Type B pancreatic cell (in vitro differentiated cells): ENCODE measurements around the gene ADD2. TPM values are rescaled to one million over a fixed set of nuclear protein-coding genes. Genes with fewer than 3 reads are reported as not detected.

Source experiments
- DNase-seq: peaks from one replicate; pipeline ENCODE4 v3.0.0; 2021; ENCODE audit warnings: mixed read lengths; ENCODE audit not compliant: unreplicated experiment; ENCODE audit errors: extremely low spot score
- H3K27ac Mint-ChIP-seq: 2 replicates; pipeline ENCODE4 v1.8.0; 2021; ENCODE audit warnings: mild to moderate bottlenecking, mixed read lengths
- H3K27me3 Mint-ChIP-seq: 2 replicates; pipeline ENCODE4 v1.8.0; 2021; ENCODE audit warnings: mixed read lengths
- H3K36me3 Mint-ChIP-seq: 2 replicates; pipeline ENCODE4 v1.8.0; 2021; ENCODE audit warnings: mixed read lengths
- H3K4me1 Mint-ChIP-seq: one replicate; pipeline ENCODE4 v1.8.0; 2021; ENCODE audit warnings: mixed read lengths; ENCODE audit not compliant: unreplicated experiment
- H3K4me3 Mint-ChIP-seq: 2 replicates; pipeline ENCODE4 v1.8.0; 2021; ENCODE audit warnings: mild to moderate bottlenecking, mixed read lengths
- H3K9me3 Mint-ChIP-seq: 2 replicates; pipeline ENCODE4 v1.8.0; 2021; ENCODE audit warnings: mixed read lengths
- total RNA-seq: library from RNA; stranded (reverse); gene quantifications from 2 replicates; pipeline ENCODE4 v1.2.1, GENCODE V29; 2021; ENCODE audit warnings: low replicate concordance
- TF ChIP-seq, protein P1 (sequence below): fragments of 200-600 bp; sonication (generic); conservative IDR thresholded peaks from 2 replicates; pipeline ENCODE4 v1.5.0; 2021; ENCODE audit warnings: antibody characterized with exemption, mild to moderate bottlenecking

Gene ADD2
- total RNA-seq, 1 donor from 2014 or later: 5.0 TPM

GRCh38 chr2:70698847-70699246, 69.2 kb downstream of the ADD2 start:
- H3K36me3 Mint-ChIP-seq: no peaks in the 10 kb centered on the region
- peaks cover 14% of the 10 kb centered on the region for H3K27me3 Mint-ChIP-seq
- DNase-seq: no peak
- H3K4me1 Mint-ChIP-seq: no peaks in the 10 kb centered on the region
- TF ChIP-seq, protein P1, sequence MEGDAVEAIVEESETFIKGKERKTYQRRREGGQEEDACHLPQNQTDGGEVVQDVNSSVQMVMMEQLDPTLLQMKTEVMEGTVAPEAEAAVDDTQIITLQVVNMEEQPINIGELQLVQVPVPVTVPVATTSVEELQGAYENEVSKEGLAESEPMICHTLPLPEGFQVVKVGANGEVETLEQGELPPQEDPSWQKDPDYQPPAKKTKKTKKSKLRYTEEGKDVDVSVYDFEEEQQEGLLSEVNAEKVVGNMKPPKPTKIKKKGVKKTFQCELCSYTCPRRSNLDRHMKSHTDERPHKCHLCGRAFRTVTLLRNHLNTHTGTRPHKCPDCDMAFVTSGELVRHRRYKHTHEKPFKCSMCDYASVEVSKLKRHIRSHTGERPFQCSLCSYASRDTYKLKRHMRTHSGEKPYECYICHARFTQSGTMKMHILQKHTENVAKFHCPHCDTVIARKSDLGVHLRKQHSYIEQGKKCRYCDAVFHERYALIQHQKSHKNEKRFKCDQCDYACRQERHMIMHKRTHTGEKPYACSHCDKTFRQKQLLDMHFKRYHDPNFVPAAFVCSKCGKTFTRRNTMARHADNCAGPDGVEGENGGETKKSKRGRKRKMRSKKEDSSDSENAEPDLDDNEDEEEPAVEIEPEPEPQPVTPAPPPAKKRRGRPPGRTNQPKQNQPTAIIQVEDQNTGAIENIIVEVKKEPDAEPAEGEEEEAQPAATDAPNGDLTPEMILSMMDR: no peak
- H3K4me3 Mint-ChIP-seq: no peak overlapping the region
- H3K27ac Mint-ChIP-seq: no peak overlapping the region
- H3K9me3 Mint-ChIP-seq: no peaks in the 10 kb centered on the region

- Mint-ChIP-seq H3K27me3 (peaks cover 17% of the 10 kb centered on the region), H3K36me3 (no peaks in the 10 kb centered on the region), H3K27ac (no peak overlapping the region), H3K4me3 (no peak overlapping the region), H3K4me1 (no peaks in the 10 kb centered on the region), H3K9me3 (no peaks in the 10 kb centered on the region)
- TF ChIP-seq, protein P1: no peak
- peak; percentile 43 for DNase-seq
Observed at GRCh38 chr2:70697603-70698383, 70.2 kb downstream of the ADD2 start.

DNA sequence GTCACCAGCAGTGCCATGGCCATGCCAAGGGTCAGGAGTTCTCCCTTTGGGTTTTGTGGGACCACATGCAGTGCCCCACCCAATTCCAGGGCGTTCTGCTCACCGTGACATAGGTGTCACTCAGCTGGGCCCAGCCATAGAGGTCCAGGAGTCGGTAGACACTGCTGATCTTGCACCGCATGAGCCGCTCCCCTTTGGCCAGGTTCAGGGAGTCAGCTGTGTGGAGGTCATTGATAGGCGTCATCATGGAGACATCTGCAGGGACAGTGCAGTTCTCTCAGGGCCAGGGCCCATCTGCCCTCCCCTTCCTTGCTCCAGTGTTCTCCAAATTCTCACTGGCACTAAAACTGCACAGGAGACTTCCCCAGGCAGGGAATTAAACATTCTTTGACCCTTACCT, 71.9 kb downstream of the ADD2 start:
- no peak overlapping the region for H3K27ac Mint-ChIP-seq
- no peaks in the 10 kb centered on the region for H3K9me3 Mint-ChIP-seq
- DNase-seq: peak; percentile 45
- H3K27me3 Mint-ChIP-seq: peaks cover 17% of the 10 kb centered on the region
- no peak overlapping the region for H3K4me3 Mint-ChIP-seq
- H3K4me1 Mint-ChIP-seq: no peaks in the 10 kb centered on the region
- no peaks in the 10 kb centered on the region for H3K36me3 Mint-ChIP-seq
- TF ChIP-seq, protein P1: no peak

DNA sequence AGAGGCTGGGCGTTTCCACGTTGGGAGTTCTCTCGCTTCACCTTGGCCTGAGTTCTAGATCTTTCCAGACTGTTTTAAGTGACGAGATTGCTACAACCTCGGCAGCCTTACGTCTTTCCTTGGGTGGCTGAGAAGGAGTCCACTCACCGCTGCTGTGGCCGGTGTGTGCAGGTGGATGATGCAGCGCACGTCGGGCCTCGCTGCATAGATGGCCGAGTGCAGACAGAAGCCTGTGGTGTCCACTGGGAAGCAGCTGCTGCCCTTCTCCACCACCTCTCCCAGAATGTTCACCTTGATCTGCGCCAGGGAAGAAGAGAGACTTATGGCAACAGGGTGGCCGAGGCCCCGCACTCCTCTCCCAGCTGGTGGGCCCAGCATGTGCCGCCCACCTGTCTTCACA, 75.7 kb downstream of the ADD2 start:
- TF ChIP-seq, protein P1: no peak
- DNase-seq: peak; percentile 36
- Mint-ChIP-seq H3K27me3 (peaks cover 10% of the 10 kb centered on the region), H3K4me1 (no peaks in the 10 kb centered on the region), H3K36me3 (no peaks in the 10 kb centered on the region), H3K9me3 (no peaks in the 10 kb centered on the region), H3K4me3 (no peak overlapping the region), H3K27ac (no peak overlapping the region)

DNA sequence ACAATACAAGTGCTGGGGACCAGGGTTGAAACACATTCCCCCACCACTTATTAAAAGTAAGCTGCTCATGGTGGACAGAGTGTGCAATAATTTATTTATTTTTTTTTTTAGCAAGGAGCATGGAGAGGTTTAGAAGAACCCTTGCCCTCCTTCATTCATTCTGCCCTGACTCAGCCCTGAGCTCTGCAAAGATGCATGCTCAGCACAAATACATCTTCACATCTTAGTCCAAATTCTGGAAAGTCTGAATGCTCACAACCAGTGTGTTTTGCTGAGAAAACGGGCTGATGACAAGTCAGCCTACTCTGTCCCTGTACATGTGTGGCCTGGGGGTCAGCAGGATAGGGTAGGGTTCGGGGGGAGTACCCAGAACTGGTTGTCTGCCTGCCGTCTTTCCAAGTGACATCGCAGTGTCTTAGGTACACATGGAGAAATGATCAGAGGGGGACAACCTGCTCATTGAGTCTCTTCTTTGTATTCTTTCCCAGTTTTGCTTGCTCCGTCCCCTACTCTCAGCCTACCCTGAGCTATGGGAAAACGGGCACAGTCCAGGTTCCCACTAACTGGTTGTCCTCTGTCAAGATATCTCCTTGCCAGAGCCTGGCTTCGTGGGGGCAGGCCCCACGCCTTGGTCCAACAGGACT, 76.4 kb downstream of the ADD2 start:
- H3K4me1 Mint-ChIP-seq: no peaks in the 10 kb centered on the region
- peaks cover 13% of the 10 kb centered on the region for H3K27me3 Mint-ChIP-seq
- H3K27ac Mint-ChIP-seq: no peak overlapping the region
- no peaks in the 10 kb centered on the region for H3K36me3 Mint-ChIP-seq
- DNase-seq: no peak
- H3K4me3 Mint-ChIP-seq: no peak overlapping the region
- TF ChIP-seq, protein P1: no peak
- H3K9me3 Mint-ChIP-seq: no peaks in the 10 kb centered on the region
